Transverse colon (tissue), 4 donors: ENCODE data around the gene PEX14.

Experiments
- CTCF ChIP-seq, 5 experiments: fragments of 200-600 bp in 3 of 5; fragments of 450-650 bp in 2 of 5; sonication (generic) in 3 of 5; IDR thresholded peaks; 1 replicate in 2 of 5; 2 replicates in 3 of 5; pipeline ENCODE4 v1.5.1; 2016 to 2017; ENCODE audit warnings: antibody characterized with exemption in 5 of 5, inconsistent platforms in 3 of 5, mild to moderate bottlenecking in 2 of 5, moderate library complexity in 1 of 5
- EP300 ChIP-seq: sonication (generic); formaldehyde crosslinking; IDR thresholded peaks from one replicate; pipeline ENCODE4 v1.6.1; 2017; ENCODE audit warnings: antibody characterized with exemption, low read depth
- POLR2A ChIP-seq: fragments of 450-650 bp; IDR thresholded peaks from one replicate; pipeline ENCODE4 v1.6.1; 2016; ENCODE audit warnings: antibody characterized with exemption, mild to moderate bottlenecking, moderate library complexity
- POLR2AphosphoS5 ChIP-seq, 3 donors: sonication (generic); formaldehyde crosslinking; IDR thresholded peaks; one replicate each; pipeline ENCODE4 v1.6.1; 2016; ENCODE audit warnings: antibody characterized with exemption in 3 of 3

- TF ChIP-seq CTCF (IDR thresholded peaks at IDR 0.05) (no peak), POLR2AphosphoS5 (IDR thresholded peaks at IDR 0.05) (no peak), POLR2A (no peak), EP300 (no peak)
Observed at GRCh38 chr1:10536133-10536770, 61.5 kb downstream of the PEX14 start.
